ENCODE measurements around the gene ZHX3. TPM values are rescaled to one million over a fixed set of nuclear protein-coding genes. Genes with fewer than 3 reads are reported as not detected.

ZHX3 gene
- total RNA-seq, 1 donor from 2014 or later: 9.1 TPM

GRCh38 chr20:41217422-41217821 lies 100.1 kb downstream of the ZHX3 start:
- Mint-ChIP-seq H3K27me3 (no peaks in the 10 kb centered on the region), H3K36me3 (ENCODE audit: insufficient read depth) (no peaks in the 10 kb centered on the region), H3K4me1 (ENCODE audit: low read depth) (peaks cover 9% of the 10 kb centered on the region), H3K27ac (no peak overlapping the region), H3K9me3 (ENCODE audit: low read depth) (no peaks in the 10 kb centered on the region), H3K4me3 (ENCODE audit: low read depth) (no peak overlapping the region)
- no peak for DNase-seq (ENCODE audit: low spot score, unreplicated experiment)
- TF ChIP-seq CTCF (IDR thresholded peaks at IDR 0.05; ENCODE audit: unreplicated experiment): no peak

GRCh38 chr20:41214666-41215065 lies 102.9 kb downstream of the ZHX3 start:
- H3K27ac Mint-ChIP-seq: no peak overlapping the region

GRCh38 chr20:41214202-41214601 lies 103.3 kb downstream of the ZHX3 start:
- DNase-seq (ENCODE audit: low spot score, unreplicated experiment): no peak
- no peak overlapping the region for H3K27ac Mint-ChIP-seq
- TF ChIP-seq CTCF (IDR thresholded peaks at IDR 0.05; ENCODE audit: unreplicated experiment): no peak
- H3K36me3 Mint-ChIP-seq (ENCODE audit: insufficient read depth): no peaks in the 10 kb centered on the region
- H3K4me1 Mint-ChIP-seq (ENCODE audit: low read depth): peaks cover 2% of the 10 kb centered on the region
- H3K27me3 Mint-ChIP-seq: no peaks in the 10 kb centered on the region
- H3K9me3 Mint-ChIP-seq (ENCODE audit: low read depth): no peaks in the 10 kb centered on the region
- no peak overlapping the region for H3K4me3 Mint-ChIP-seq (ENCODE audit: low read depth)

More at GRCh38 chr20:41214666-41215065, 102.9 kb downstream of the ZHX3 start:
- Mint-ChIP-seq H3K4me1 (ENCODE audit: low read depth) (peaks cover 2% of the 10 kb centered on the region), H3K27me3 (no peaks in the 10 kb centered on the region), H3K4me3 (ENCODE audit: low read depth) (no peak overlapping the region), H3K9me3 (ENCODE audit: low read depth) (no peaks in the 10 kb centered on the region), H3K36me3 (ENCODE audit: insufficient read depth) (no peaks in the 10 kb centered on the region)
- no peak for DNase-seq (ENCODE audit: low spot score, unreplicated experiment)
- no peak for TF ChIP-seq CTCF (IDR thresholded peaks at IDR 0.05; ENCODE audit: unreplicated experiment)

- Mint-ChIP-seq H3K4me1 (ENCODE audit: low read depth) (peaks cover 2% of the 10 kb centered on the region), H3K4me3 (ENCODE audit: low read depth) (no peak overlapping the region), H3K27ac (no peak overlapping the region)
Observed at GRCh38 chr20:41213150-41213820, 104.2 kb downstream of the ZHX3 start.

GRCh38 chr20:41205313-41205712 lies 112.2 kb downstream of the ZHX3 start:
- H3K27me3 Mint-ChIP-seq: no peaks in the 10 kb centered on the region

More at GRCh38 chr20:41213150-41213820, 104.2 kb downstream of the ZHX3 start:
- DNase-seq (ENCODE audit: low spot score, unreplicated experiment): no peak
- TF ChIP-seq CTCF (IDR thresholded peaks at IDR 0.05; ENCODE audit: unreplicated experiment): no peak
- no peaks in the 10 kb centered on the region for H3K27me3 Mint-ChIP-seq
- H3K36me3 Mint-ChIP-seq (ENCODE audit: insufficient read depth): no peaks in the 10 kb centered on the region
- H3K9me3 Mint-ChIP-seq (ENCODE audit: low read depth): no peaks in the 10 kb centered on the region

More at GRCh38 chr20:41205313-41205712, 112.2 kb downstream of the ZHX3 start:
- Mint-ChIP-seq H3K36me3 (ENCODE audit: insufficient read depth) (peaks cover 6% of the 10 kb centered on the region), H3K4me1 (ENCODE audit: low read depth) (no peaks in the 10 kb centered on the region), H3K9me3 (ENCODE audit: low read depth) (no peaks in the 10 kb centered on the region), H3K27ac (no peak overlapping the region), H3K4me3 (ENCODE audit: low read depth) (no peak overlapping the region)
- TF ChIP-seq CTCF (IDR thresholded peaks at IDR 0.05; ENCODE audit: unreplicated experiment): no peak
- no peak for DNase-seq (ENCODE audit: low spot score, unreplicated experiment)

Data from progenitor cell of endocrine pancreas (in vitro differentiated cells).